Activated CD4-positive, CD25-positive, alpha-beta regulatory T cell (primary cell): ENCODE results near the gene NCLN.
"Not testable (repeated sequence)": the region's sequence is repeated elsewhere in the genome, so short reads cannot be mapped to it uniquely, and the experiment has no call there.

ENCODE experiments used
- DNase-seq, 4 experiments: peaks; one replicate each; lab custom pipeline; 2025; lab: John Stamatoyannopoulos, UW

The NCLN gene

GRCh38 chr19:3198901-3199700 lies 13.4 kb downstream of the NCLN start:
- DNase-seq: no peak

GRCh38 chr19:3201072-3201700 lies 15.5 kb downstream of the NCLN start:
- DNase-seq: no peak

- DNase-seq: no peak
These were observed 16.2 kb downstream of the NCLN start for GRCh38 chr19:3201911-3202310.

- DNase-seq: no peak
These were observed 16.6 kb downstream of the NCLN start for GRCh38 chr19:3202346-3202745.

- DNase-seq: not testable (repeated sequence)
These were observed 17.2 kb downstream of the NCLN start for GRCh38 chr19:3202895-3203294.

- DNase-seq: no peak
These were observed 18.3 kb downstream of the NCLN start for GRCh38 chr19:3203805-3204645.

GRCh38 chr19:3204646-3205275 lies 19.0 kb downstream of the NCLN start:
- no peak for DNase-seq

- no peak for DNase-seq
These were observed 20.7 kb downstream of the NCLN start for GRCh38 chr19:3206216-3206953.

- no peak for DNase-seq
These were observed 21.9 kb downstream of the NCLN start for GRCh38 chr19:3207461-3208242.

GRCh38 chr19:3208317-3209207 lies 22.8 kb downstream of the NCLN start:
- no peak for DNase-seq

GRCh38 chr19:3210347-3211017 lies 24.8 kb downstream of the NCLN start:
- DNase-seq: peak; percentile 38 to 66 (median 52)

- DNase-seq: no peak
These were observed 25.5 kb downstream of the NCLN start for GRCh38 chr19:3211191-3211590.

- no peak for DNase-seq
These were observed 27.4 kb downstream of the NCLN start for GRCh38 chr19:3213159-3213558.

GRCh38 chr19:3216874-3217273 lies 31.1 kb downstream of the NCLN start:
- DNase-seq: no peak

- DNase-seq: no peak
These were observed 34.8 kb downstream of the NCLN start for GRCh38 chr19:3220576-3220975.

- DNase-seq: not testable (repeated sequence)
These were observed 35.8 kb downstream of the NCLN start for GRCh38 chr19:3221576-3221975.

GRCh38 chr19:3222709-3223108 lies 37.0 kb downstream of the NCLN start:
- no peak for DNase-seq

- peak; percentile 13 to 42 (median 28) for DNase-seq
These were observed 38.8 kb downstream of the NCLN start, which contains the start of gene CELF5 for GRCh38 chr19:3224346-3225168. CELF5 (plus strand) TSS chr19:3224661; CDS start chr19:3224740, 79 bp downstream.
